Fibroblast of skin of back (primary cell): ENCODE measurements around the gene CCDC183.
"Not testable (repeated sequence)": the region's sequence is repeated elsewhere in the genome, so short reads cannot be mapped to it uniquely, and the experiment has no call there.

Experiments used
- DNase-seq: peaks from one replicate; pipeline ENCODE4 v3.0.0-alpha.2; 2013

The CCDC183 gene

GRCh38 chr9:136785565-136786355, 10.4 kb upstream of the CCDC183 start:
- DNase-seq: not testable (repeated sequence)

- no peak for DNase-seq
These were observed 9.7 kb upstream of the CCDC183 start for GRCh38 chr9:136786451-136786850.

- DNase-seq: not testable (repeated sequence)
These were observed 9.2 kb upstream of the CCDC183 start for GRCh38 chr9:136786983-136787382.

GRCh38 chr9:136787690-136788400, 8.3 kb upstream of the CCDC183 start:
- peak; percentile 56 for DNase-seq

- DNase-seq: not testable (repeated sequence)
These were observed 7.3 kb upstream of the CCDC183 start for GRCh38 chr9:136788644-136789522.

- DNase-seq: no peak
These were observed 6.6 kb upstream of the CCDC183 start for GRCh38 chr9:136789523-136789937.

GRCh38 chr9:136790640-136791515, 5.3 kb upstream of the CCDC183 start, which contains the start of gene TMEM141:
TSS of gene TMEM141 (plus strand) at chr9:136791344. CDS start at chr9:136791371, 27 bp downstream.
- peak; percentile 98 for DNase-seq

GRCh38 chr9:136791516-136792276, 4.4 kb upstream of the CCDC183 start:
- no peak for DNase-seq

GRCh38 chr9:136792321-136793085, 3.6 kb upstream of the CCDC183 start:
- DNase-seq: no peak

GRCh38 chr9:136793086-136793946, 2.8 kb upstream of the CCDC183 start:
- DNase-seq: no peak

GRCh38 chr9:136794281-136794999, 1.7 kb upstream of the CCDC183 start:
- DNase-seq: no peak

GRCh38 chr9:136795000-136795348, 1.2 kb upstream of the CCDC183 start:
- no peak for DNase-seq

GRCh38 chr9:136796775-136797347, 723 bp downstream of the CCDC183 start:
- peak; percentile 39 for DNase-seq

GRCh38 chr9:136798708-136799078, 2.6 kb downstream of the CCDC183 start:
- DNase-seq: no peak

GRCh38 chr9:136799079-136799853, 3.1 kb downstream of the CCDC183 start:
- no peak for DNase-seq

GRCh38 chr9:136799854-136800657, 3.9 kb downstream of the CCDC183 start:
- peak; percentile 34 for DNase-seq
